Astrocyte of the cerebellum (primary cell): ENCODE measurements around the gene NHLRC4.

ENCODE experiments used
- DNase-seq: peaks from one replicate; pipeline ENCODE4 v3.0.0-alpha.2; 2011; ENCODE audit warnings: low read depth
- H3K4me3 ChIP-seq: 2 replicates; pipeline ENCODE4 v1.5.1; 2011; ENCODE audit warnings: mild to moderate bottlenecking, low read depth, low read length, moderate library complexity
- CTCF ChIP-seq: IDR thresholded peaks from 2 replicates; pipeline ENCODE4 v1.5.1; 2012; ENCODE audit warnings: low read length, low read depth, moderate library complexity, mild to moderate bottlenecking; ENCODE audit errors: missing control alignments
- in situ Hi-C: cut with HindIII; loops from 2 replicates; pipeline ENCODE4 v1.10.0; 2017; ENCODE audit warnings: low sequenced_read_pairs

Gene NHLRC4

GRCh38 chr16:583815-584591 is 17.2 kb downstream of the NHLRC4 start:
- TF ChIP-seq CTCF = no peak
- in situ Hi-C loops = no loop called here
- no peak overlapping the region for H3K4me3 ChIP-seq
- no peak for DNase-seq

- H3K4me3 ChIP-seq = no peak overlapping the region
- no peak for TF ChIP-seq CTCF
- in situ Hi-C loops = no loop called here
- DNase-seq = no peak
Observed at GRCh38 chr16:585351-585750, 18.5 kb downstream of the NHLRC4 start.

GRCh38 chr16:586047-586644 is 19.3 kb downstream of the NHLRC4 start:
- no peak for TF ChIP-seq CTCF
- in situ Hi-C loops = no loop called here
- DNase-seq = peak; percentile 54
- H3K4me3 ChIP-seq = no peak overlapping the region

DNA sequence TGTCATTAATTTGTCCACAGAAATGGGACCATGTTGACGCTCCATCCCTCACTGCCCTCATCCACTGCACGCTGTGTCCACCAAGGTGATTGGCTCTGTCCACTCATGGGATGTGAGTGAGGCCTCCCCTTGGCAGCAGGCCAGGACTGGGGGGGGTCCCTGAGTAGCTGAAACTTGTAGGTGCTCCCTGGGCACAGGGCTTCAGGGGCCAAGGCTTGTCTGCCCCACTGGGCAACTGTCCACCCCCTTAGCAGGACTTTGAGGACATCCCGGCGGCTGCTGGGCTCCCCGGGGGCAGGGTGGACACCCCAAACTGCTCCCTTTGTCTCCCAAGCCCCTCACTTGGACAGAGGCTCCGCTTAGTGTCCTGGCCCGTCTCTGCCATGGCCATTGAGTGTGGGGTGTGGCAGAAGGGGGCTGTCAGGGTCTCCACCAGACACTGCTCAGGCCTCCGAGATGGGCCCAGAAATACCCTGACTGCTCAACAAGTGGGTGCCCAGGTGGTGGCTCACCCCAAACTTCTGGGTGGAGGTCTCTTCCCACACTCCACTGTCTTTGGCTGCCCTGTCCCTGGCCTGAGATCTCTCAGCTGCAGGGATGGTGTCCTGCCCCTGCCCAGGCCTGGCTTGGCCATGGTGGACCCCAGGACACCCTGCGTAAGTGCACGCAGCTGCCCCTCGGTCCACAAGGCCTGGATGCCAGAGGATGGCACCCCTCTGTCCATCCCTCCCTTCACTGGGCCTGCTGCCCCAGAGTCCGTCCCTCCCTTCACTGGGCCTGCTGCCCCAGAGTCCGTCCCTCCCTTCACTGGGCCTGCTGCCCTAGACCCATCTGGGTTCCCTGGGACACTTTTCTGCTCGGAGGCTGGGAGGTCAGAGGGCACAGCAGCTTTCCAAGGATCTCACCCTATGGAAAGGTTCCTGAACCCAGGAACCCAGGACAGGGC is 20.1 kb downstream of the NHLRC4 start:
- DNase-seq = no peak
- no peak for TF ChIP-seq CTCF
- in situ Hi-C loops = no loop called here
- no peak overlapping the region for H3K4me3 ChIP-seq

DNA sequence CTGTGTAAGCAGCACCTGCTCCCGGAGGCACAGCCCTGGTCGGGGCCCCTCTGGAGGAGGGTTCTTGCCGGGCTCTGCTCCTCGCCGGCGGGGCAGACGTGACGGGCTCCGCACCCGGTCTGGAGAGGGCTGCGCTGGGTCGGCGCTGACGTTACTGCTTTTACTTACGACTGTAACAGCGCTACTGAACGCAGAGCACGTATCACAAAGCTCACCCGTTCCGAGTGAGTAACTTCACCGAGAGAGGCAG is 21.8 kb downstream of the NHLRC4 start:
- in situ Hi-C loops = no loop called here
- DNase-seq = no peak
- no peak for TF ChIP-seq CTCF
- H3K4me3 ChIP-seq = peak overlapping the region; percentile 80

DNA sequence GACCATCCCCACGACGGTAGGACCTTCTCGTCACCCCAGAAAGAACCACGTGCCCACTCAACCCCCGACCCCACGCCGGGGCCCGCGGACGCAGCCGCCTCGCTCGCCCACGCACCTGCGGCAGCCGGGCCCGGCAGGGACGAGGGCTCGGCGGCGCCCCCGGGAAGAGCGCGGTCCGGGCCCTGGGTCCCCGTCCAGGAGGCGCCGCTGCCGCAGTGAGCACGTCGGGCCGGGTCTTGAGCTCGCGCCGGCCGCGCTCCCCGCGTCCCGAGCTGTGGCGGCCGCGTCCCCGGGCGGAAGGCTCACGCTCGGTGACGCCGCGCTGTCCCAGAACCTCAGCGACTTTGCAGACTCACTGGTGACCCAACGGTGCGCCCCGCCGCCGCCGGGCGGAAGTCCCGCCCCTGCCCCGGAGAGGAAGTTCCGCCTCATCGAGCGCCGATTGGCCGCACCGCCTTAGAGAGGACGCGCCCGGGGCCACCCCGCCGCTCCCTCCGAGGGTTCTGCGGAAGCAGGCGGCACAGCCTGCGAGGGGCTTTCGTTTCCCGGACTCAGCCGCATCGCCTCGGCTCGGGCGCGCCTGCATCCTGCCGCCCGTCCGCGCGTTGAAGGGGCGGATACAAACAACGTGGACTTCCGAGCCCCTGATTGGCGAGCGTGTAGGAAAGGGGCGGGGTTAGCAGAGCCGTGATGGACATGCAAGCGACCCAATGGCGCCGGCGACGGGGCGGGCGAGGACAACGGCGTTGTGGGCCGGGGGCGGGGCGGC is 22.3 kb downstream of the NHLRC4 start:
- peak; percentile 89 for DNase-seq
- no peak for TF ChIP-seq CTCF
- peak overlapping the region; percentile 80 for H3K4me3 ChIP-seq
- in situ Hi-C loops = no loop called here
